Stimulated activated CD4-positive, alpha-beta T cell treated with anti-CD3 and anti-CD28 coated beads, Interleukin-1b, Interleukin-23, amount 100 ng/mL, for 4 hours (primary cell): ENCODE measurements around the gene SFXN4.

Source experiments
- DNase-seq, 2 donors: peaks; one replicate each; pipeline ENCODE4 v3.0.0-alpha.2; 2020; ENCODE audit warnings: low read depth in 2 of 2

Gene SFXN4

GRCh38 chr10:119165171-119166117, at the start of gene SFXN4:
TSS of gene SFXN4 (minus strand) at chr10:119165714. CDS start at chr10:119165647, 67 bp downstream.
- DNase-seq, result peak; percentile 67 to 79

- DNase-seq, result no peak
Observed at GRCh38 chr10:119211625-119212441, 46.3 kb upstream of the SFXN4 start.

- no peak for DNase-seq
Observed at GRCh38 chr10:119211176-119211575, 45.7 kb upstream of the SFXN4 start.

- DNase-seq, result no peak
Observed at GRCh38 chr10:119210633-119211032, 45.1 kb upstream of the SFXN4 start.

- no peak for DNase-seq
Observed at GRCh38 chr10:119209736-119210355, 44.3 kb upstream of the SFXN4 start.

- DNase-seq, result peak; percentile 42 to 46
Observed at GRCh38 chr10:119209035-119209735, 43.7 kb upstream of the SFXN4 start.

GRCh38 chr10:119208553-119208940, 43.0 kb upstream of the SFXN4 start:
- DNase-seq, result no peak

GRCh38 chr10:119207713-119208552, 42.4 kb upstream of the SFXN4 start:
- DNase-seq, result peak in 1 of 2 donors; percentile 23

GRCh38 chr10:119207366-119207666, 41.8 kb upstream of the SFXN4 start, which contains the start of gene GRK5:
TSS of gene GRK5 (plus strand) at chr10:119207571. CDS start at chr10:119207918, 347 bp downstream.
- DNase-seq, result peak; percentile 85 to 91

- peak; percentile 66 to 73 for DNase-seq
Observed at GRCh38 chr10:119206603-119207365, 41.3 kb upstream of the SFXN4 start.

- peak in 1 of 2 donors; percentile 30 for DNase-seq
Observed at GRCh38 chr10:119205894-119206602, 40.5 kb upstream of the SFXN4 start.

GRCh38 chr10:119203006-119203405, 37.5 kb upstream of the SFXN4 start:
- DNase-seq, result no peak

- DNase-seq, result no peak
Observed at GRCh38 chr10:119201233-119201632, 35.7 kb upstream of the SFXN4 start.

- DNase-seq, result peak in 1 of 2 donors; percentile 31
Observed at GRCh38 chr10:119199231-119199992, 33.9 kb upstream of the SFXN4 start.

- no peak for DNase-seq
Observed at GRCh38 chr10:119198438-119198837, 32.9 kb upstream of the SFXN4 start.

GRCh38 chr10:119197921-119198320, 32.4 kb upstream of the SFXN4 start:
- DNase-seq, result no peak

- no peak for DNase-seq
Observed at GRCh38 chr10:119191881-119192280, 26.4 kb upstream of the SFXN4 start.
